Astrocyte of the cerebellum (primary cell): ENCODE data around the gene IFT74.

Source experiments
- DNase-seq: peaks from one replicate; pipeline ENCODE4 v3.0.0-alpha.2; 2011; ENCODE audit warnings: low read depth
- H3K4me3 ChIP-seq: 2 replicates; pipeline ENCODE4 v1.5.1; 2011; ENCODE audit warnings: mild to moderate bottlenecking, low read depth, low read length, moderate library complexity
- in situ Hi-C: cut with HindIII; loops from 2 replicates; pipeline ENCODE4 v1.10.0; 2017; ENCODE audit warnings: low sequenced_read_pairs
- TF ChIP-seq, protein P1 (sequence below): IDR thresholded peaks from 2 replicates; pipeline ENCODE4 v1.5.1; 2012; ENCODE audit warnings: low read length, low read depth, moderate library complexity, mild to moderate bottlenecking; ENCODE audit errors: missing control alignments

Gene IFT74

DNA sequence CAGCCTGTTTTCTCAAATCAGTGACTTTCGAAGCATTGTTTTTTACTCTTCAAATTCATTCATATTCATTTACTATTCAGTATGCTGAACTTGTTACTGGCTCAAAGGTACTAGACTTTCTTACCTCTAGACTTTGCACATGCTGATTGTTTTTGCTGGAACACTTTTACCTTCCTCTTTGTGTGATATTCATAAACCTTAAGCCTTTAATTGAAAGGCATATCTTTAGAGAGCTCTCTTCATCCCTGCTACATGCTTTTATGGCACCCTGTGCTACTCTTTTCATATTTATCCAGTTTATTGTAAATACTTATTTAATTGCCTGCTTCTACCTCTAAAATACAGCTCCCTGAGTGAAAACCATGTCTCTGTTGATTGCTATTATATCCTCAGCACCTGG is 97.9 kb downstream of the IFT74 start:
- in situ Hi-C loops = no loop called here
- TF ChIP-seq, protein P1, sequence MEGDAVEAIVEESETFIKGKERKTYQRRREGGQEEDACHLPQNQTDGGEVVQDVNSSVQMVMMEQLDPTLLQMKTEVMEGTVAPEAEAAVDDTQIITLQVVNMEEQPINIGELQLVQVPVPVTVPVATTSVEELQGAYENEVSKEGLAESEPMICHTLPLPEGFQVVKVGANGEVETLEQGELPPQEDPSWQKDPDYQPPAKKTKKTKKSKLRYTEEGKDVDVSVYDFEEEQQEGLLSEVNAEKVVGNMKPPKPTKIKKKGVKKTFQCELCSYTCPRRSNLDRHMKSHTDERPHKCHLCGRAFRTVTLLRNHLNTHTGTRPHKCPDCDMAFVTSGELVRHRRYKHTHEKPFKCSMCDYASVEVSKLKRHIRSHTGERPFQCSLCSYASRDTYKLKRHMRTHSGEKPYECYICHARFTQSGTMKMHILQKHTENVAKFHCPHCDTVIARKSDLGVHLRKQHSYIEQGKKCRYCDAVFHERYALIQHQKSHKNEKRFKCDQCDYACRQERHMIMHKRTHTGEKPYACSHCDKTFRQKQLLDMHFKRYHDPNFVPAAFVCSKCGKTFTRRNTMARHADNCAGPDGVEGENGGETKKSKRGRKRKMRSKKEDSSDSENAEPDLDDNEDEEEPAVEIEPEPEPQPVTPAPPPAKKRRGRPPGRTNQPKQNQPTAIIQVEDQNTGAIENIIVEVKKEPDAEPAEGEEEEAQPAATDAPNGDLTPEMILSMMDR = no peak
- DNase-seq = no peak
- no peak overlapping the region for H3K4me3 ChIP-seq

DNA sequence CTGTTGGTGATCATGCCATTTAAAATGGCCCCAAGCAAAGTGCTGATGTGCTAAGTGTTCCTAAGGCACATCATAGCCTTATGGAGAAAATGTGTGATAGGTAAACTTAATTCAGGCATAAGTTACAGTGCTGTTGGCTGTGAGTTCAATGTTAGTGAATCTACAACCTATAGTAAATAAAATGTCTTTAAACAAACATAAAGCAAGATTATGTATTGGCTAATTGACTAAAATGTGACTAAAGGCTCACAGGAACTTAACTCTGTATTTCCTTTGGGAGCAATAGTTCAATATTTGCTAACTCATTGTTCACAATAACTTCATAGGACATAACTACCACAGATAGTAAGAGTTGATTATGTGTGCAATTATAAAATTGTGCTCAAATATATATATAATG is 98.6 kb downstream of the IFT74 start:
- DNase-seq = no peak
- in situ Hi-C loops = no loop called here
- TF ChIP-seq, protein P1 = no peak
- no peak overlapping the region for H3K4me3 ChIP-seq

DNA sequence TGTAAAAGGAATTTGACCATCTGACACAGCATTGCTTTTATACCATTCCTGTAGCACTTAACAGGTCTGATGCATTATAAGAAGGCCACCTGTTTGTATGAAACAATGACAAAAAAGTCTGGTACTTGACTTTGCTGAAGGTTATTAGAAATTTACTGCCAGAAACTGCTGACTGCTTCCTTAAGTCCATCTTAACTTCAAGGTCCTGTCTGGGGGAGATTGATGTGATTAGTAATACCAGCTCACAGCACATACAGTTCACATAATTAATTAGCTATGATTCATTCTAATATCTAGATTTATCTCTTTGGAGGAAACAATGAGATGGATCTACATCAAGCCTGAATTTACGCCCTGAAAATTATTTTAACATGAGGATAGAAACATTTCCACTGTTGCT is 103.2 kb downstream of the IFT74 start:
- in situ Hi-C loops = no loop called here
- TF ChIP-seq, protein P1 = no peak

DNA sequence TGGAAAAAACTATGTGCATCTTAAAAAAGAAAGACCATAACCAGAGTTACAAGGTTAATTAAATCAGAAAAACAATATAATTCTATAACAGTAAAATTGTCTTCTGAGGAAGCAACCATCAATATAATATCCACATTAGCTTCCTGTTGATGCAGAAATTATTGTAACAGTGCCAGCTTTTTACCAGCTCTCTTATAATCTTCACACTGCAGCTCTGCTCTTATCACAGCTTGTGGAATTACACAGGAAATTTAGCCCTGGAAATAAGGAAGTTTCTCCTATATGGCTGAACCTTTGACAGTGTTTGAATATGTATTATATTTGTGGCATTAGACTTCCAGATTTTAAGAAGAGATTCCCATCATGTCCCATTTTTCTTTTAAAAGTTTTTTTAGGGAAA is 103.7 kb downstream of the IFT74 start:
- no peak for DNase-seq
- no peak overlapping the region for H3K4me3 ChIP-seq
- TF ChIP-seq, protein P1 = no peak
- in situ Hi-C loops = no loop called here

More for the DNA sequence above, 103.2 kb downstream of the IFT74 start:
- DNase-seq = no peak
- no peak overlapping the region for H3K4me3 ChIP-seq

DNA sequence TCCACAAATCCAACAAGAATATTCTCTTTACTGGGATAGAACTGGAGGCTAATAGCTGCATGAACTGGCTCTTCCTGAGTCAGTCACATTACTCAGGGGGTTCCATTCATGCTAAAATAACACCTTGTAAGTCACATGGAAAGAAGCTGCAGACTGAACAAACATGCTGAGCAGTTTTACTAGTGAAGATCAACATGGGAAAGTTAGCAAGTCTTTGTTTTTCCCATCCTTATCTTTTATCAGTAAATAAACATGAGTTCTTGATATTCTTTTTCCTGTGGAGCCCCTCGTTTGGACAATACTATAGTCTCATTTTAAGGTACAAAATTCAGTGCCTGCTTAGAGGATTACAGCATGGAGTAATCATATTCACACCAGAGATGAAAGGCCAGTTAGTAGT is 109.1 kb downstream of the IFT74 start:
- no peak for DNase-seq
- no peak overlapping the region for H3K4me3 ChIP-seq
- TF ChIP-seq, protein P1 = no peak
- in situ Hi-C loops = no loop called here

DNA sequence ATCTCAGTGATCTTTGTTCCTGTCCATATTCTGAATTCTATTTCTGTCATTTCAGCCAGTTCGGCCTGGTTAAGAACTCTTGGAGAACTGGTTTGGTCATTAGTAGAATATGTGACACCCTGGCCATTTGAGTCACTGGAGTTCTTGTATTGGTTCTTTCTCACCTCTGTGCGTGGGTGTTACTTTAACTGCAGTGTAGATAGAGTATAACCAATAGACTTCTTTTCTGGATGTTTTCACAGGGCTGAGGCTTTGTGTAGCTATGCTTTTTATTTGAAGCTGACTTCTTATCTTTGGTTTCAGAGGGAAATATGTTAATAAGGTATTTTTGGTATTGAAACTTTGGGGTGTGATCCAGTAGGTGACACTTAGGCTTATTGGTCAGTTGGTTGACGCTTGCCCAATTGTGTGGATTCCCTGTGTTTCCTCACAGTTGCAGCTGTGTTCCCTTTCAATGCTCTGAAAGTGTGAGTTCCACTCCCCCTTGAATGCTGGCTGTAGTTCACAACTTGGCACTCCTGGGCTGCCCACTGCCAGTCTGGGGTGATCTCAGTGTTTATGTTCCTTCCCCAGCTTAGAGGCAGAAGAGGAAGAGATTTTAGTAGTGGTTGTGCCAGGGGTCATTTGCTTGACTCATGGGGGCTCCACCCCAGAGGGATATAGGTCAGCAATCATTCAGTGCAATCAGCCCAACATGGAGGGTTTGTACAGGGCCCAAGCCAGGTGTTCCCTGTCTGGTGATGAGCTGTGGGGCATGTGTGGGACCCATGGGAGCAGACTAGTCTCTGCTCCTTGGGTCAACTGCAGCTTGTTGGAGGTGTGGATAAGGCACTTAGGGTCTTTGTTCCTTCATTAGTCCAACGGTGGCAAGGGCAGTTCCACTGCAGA is 117.9 kb downstream of the IFT74 start:
- TF ChIP-seq, protein P1 = no peak
- H3K4me3 ChIP-seq = no peak overlapping the region
- no peak for DNase-seq
- in situ Hi-C loops = no loop called here
